NCI-H1105 (cell line): Measurements from ENCODE around the gene CSTB.
"Not testable (repeated sequence)": the region's sequence is repeated elsewhere in the genome, so short reads cannot be mapped to it uniquely, and the experiment has no call there.

Experiments used
- DNase-seq: peaks from one replicate; lab custom pipeline; 2025; lab: John Stamatoyannopoulos, UW

CSTB gene, protein sequence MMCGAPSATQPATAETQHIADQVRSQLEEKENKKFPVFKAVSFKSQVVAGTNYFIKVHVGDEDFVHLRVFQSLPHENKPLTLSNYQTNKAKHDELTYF

DNA sequence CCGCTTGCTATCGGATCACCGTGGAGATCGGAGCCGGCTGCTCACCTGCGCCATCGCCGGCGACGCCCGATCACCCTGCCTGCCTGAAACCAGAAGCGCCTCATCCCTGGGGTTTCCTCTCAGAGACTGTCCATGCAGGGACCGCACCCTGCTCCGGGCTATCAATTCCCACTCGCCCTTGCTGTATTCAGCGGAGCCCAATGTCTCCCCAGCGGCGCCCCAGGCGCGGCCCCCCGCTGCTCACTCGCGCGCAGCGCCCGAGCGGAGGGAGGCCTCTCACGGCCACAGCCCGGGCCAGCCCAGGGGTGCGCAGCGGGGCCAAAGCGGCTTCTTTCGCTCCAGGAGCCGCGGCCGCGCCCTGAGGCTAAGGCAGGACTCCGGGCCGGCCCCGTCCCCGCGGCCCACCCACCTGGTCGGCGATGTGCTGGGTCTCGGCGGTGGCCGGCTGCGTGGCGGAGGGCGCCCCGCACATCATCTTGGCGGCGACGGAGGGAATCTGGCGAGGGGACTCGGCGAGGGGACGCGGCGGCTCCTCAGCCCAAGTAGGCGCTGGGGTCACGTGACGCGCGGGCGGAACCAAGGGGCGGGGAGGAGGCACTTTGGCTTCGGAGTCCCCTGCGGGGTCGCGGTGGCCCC lies at the start of gene CSTB:
TSS of gene CSTB (minus strand) at position 514 of the 636 bp plus-strand sequence. CDS start at position 475, 39 bp downstream.
- DNase-seq = peak; percentile 83

DNA sequence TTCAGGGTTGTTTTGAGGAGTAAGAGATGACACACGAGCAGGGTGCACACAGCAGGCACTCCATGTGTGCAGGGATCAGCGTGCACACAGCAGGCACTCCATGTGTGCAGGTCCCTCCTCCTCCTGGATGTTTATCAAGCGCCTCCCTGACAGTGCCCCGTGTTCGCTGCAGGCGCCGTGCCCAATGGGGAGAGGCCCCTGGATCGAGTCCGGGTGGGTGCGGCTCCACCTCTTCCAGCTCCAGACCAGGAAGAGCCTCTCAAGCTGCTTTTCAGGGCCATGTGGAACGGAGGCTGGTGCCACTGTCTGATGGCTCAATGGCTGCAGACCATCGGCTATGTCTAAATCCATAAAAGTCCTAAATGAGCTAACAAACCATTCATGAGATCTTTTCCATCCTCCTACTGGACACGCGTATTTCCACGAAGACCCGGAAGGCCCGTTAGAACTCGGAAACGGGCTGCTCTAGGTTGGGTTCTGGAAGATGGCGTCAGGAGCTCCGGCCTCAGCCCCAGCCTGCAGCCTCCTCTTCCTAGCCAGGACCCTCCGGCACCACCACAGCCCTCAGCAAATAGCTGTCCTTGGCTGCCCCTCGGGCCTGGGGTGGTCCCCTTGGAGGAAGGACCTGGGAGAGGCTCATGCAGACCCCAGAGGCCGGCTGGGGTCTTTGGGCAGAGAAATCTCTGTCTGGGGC lies 49.3 kb upstream of the CSTB start:
- DNase-seq = no peak

DNA sequence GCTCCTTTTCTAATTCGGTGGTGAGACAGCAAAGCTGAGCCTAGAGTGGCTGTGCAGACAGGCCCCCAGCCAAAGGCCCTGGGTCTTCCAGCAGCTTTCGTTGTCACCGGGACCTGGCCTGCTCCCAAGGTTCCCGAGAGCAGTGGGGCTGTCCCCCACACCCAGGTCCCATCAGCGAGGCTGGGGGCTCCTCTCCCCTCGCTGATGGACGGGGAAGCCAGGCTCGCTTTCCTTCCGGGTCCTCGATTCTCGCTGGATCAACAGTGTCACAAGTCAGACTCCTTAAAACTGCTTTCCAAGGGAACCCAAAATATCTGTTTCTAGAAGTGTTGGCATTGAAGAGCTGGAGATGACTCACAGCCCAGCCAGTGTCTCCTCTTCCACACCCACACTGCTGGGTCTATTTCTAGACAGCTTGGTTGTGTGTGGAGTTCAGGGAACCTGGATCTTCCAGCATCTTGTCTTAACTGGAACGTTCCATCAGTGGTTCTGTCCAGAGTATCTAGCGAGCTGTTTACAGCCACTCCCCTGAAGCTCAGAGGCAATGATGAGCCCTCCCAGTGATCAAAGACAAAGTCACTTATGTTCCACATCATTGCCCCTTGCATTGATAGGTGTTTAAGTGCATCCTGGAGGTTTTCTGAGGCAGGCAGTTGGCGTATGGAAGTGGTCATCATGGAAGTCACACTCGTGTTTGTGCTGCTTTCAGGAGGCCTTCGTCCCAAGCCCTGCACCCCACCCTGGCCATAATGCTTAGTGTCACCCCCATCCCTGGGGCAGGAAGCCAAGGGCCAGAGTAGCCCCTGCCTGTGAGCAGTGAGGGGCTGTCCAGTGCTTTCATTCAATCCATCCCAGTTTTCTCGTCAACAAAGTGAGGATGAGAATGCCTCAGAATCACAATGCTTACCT lies 48.5 kb upstream of the CSTB start:
- no peak for DNase-seq

GRCh38 chr21:43822741-43823140 lies 46.6 kb upstream of the CSTB start:
- not testable (repeated sequence) for DNase-seq

DNA sequence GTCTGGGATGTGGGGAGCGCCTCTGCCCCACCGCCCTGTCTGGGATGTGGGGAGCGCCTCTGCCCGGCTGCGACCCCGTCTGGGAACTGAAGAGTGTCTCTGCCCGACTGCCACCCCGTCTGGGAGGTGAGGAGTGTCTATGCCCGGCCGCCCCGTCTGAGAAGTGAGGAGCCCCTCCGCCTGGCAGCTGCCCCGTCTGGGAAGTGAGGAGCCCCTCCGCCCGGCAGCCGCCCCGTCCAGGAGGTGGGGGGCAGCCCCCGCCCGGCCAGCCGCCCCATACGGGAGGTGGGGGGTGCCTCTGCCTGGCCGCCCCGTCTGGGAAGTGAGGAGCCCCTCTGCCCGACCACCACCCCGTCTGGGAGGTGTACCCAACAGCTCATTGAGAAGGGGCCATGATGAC lies 46.1 kb upstream of the CSTB start:
- not testable (repeated sequence) for DNase-seq

GRCh38 chr21:43820466-43820865 lies 44.4 kb upstream of the CSTB start:
- DNase-seq = no peak

DNA sequence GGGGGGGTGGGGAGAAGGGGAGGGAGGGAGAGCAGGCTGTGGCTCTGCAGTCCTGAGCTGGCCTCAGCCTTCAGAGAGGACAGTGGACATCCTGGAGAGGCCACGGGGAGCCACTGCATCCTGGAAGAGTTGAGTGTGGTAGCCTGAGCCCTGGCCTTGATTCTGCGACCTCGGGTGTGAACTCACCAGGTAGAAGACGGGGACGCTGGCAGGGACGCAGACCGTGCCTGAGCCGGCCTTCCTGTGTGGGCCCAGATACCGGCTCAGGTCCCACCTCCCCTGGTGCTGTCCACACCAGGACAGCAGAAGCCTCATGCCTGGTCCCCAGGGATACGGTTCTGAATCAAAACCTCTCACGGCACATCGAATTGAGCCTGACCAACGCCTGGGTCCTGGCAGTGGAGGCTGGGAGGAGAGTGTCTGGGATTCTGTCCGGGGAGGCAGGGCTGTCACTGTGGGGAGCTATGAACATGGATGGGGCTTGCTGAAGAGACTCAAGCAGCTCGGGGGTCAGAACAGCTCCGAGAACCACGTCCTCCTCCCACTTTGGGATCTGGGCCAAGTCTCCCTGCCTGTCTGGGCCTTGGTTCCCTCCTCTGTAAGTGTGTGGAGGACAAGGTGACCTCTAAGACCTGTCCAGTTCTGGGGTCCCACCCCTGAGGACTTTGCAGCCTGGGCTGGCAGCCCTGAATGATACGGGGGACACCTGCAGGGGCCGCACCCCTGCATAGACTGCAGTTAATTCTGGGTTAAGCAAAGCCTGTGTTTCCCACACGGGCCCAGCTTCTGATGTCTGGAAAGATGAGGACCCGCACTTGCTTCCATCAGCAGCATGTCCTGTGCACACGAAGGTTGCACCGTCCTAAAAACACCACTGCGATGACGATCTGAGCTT lies 43.6 kb upstream of the CSTB start:
- DNase-seq = no peak

DNA sequence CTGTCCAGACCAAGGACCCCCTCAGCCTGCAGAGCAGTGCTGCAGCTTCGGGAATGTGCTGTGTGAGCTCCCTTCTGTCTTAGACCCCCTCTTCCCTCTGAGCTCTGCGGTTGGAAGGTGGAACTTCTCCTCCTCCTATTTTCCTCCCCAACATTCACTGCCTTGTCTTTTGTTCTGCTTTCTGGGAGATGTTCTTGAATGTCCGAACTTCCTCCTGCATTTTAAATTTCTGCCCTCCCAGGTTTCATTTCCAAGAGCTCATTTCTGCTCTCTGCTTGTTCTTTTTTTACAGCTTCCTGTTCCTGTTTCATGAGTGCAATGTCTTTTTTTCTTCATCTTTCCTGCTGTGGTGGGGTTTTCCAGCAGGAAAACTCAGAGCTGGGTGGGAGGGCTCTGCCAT lies 42.6 kb upstream of the CSTB start:
- no peak for DNase-seq

GRCh38 chr21:43817157-43818086 lies 41.3 kb upstream of the CSTB start:
- DNase-seq = no peak

GRCh38 chr21:43816611-43817071 lies 40.5 kb upstream of the CSTB start:
- no peak for DNase-seq

- no peak for DNase-seq
Observed at GRCh38 chr21:43815991-43816390, 39.9 kb upstream of the CSTB start.

GRCh38 chr21:43815107-43815613 lies 39.1 kb upstream of the CSTB start:
- no peak for DNase-seq

DNA sequence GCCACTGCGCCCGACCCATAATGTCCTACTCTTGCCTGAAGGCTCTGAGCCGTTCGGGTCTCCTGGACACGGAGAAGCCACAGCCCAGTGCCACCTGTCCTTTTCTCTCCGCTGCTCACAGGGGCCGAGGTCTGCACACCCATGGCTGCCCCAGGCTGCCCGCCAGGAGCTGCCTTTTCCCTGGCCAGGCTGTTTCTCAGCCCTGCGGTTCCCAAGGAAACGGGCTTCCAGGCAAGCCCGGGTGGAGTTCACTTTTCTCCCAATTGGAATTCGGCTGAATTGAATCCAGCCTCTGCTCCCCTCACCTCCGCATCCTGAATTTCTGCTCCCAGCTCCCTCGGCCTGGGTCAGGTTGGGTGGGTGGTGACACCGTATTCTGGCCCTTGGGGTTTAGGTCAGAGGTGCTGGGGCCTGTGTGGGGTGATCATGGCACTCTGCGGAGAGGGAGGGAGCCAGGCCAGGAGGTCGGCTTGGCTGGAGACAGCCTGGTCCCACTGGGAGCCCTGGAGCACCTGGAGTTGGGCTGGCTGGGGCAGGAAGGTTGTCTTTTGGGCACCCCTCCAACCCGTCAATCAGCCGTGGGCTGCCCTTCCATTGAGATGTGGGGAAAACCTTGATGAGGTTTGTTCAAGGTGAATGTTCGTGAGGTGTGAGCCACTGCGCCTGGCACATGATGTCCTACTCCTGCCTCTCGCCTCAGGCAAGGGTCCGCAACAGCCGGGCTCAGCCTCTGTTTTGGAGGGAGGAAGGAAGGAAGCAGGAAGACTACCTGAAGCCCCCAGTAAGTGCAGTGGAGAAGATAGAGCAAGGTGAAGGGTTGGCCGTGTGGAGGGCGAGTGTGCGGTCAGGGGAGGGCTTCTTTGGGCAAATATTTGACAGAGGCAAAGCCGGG lies 38.4 kb upstream of the CSTB start:
- no peak for DNase-seq

- DNase-seq = no peak
Observed at GRCh38 chr21:43813656-43813980, 37.5 kb upstream of the CSTB start.

DNA sequence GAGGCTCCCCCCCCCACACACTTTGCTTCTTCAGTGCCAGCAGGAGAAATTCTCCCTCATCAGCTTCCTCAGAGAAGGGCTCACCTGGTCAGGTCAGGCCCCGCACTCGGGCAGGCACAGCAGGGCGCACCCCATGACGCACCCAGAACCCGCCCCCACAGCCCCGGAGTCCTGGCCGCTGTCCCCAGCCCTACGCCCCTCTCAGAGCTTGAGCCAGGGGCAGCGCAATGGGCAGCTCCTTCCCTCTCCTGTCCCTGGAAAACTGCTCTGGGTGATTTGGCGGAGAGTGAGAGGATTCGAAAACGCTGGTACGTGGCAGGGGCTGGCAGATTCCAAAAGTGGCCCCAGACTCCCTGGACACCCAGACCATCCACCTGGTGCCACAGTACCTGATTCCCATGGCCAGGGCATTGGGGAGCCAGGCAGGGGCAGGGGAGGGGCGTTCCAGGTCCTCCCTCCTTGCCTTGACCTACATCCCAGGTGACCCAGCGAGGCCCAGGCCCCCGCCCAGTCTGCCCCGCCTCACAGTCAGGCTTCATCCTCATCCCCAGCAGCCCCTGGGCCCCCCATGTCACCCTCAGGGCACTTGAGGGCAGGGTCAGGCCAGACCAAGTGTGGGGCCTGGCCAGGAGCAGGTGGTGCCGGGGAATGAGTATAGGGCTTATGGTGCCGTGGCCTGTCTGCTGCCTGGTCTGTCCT lies 37.0 kb upstream of the CSTB start:
- DNase-seq = no peak

- DNase-seq = peak; percentile 81
Observed at GRCh38 chr21:43812139-43812821, 36.2 kb upstream of the CSTB start.

GRCh38 chr21:43811262-43812105 lies 35.4 kb upstream of the CSTB start:
- no peak for DNase-seq
